ENCODE results near the gene MTA3. TPM values are rescaled to one million over a fixed set of nuclear protein-coding genes. Genes with fewer than 3 reads are reported as not detected.

MTA3 gene
- total RNA-seq, 1 experiment from 2014 or later, result 61.8 TPM

GRCh38 chr2:42648796-42649195, 80.4 kb downstream of the MTA3 start:
- Histone ChIP-seq H3K36me3 (peaks cover 18% of the 10 kb centered on the region; the same call in 1 of the 2 replicates), H3K9me3 (replicated peaks) (no peaks in the 10 kb centered on the region), H3K4me1 (peaks cover 2% of the 10 kb centered on the region; the same call in 1 of the 2 replicates), H3K4me3 (no peak overlapping the region), H3K27me3 (no peaks in the 10 kb centered on the region), H3K27ac (no peak overlapping the region)
- no peak for DNase-seq

GRCh38 chr2:42651057-42651456, 82.6 kb downstream of the MTA3 start:
- no peak overlapping the region for H3K4me3 ChIP-seq
- H3K4me1 ChIP-seq, result peaks cover 5% of the 10 kb centered on the region; the same call in 1 of the 2 replicates
- H3K9me3 ChIP-seq (replicated peaks), result no peaks in the 10 kb centered on the region
- H3K27me3 ChIP-seq, result no peaks in the 10 kb centered on the region
- H3K27ac ChIP-seq, result no peak overlapping the region
- 0 out of 2 replicates have a peak, but pooled peaks cover 8% of the 10 kb centered on the region for H3K36me3 ChIP-seq
- no peak for DNase-seq

GRCh38 chr2:42652086-42652485, 83.7 kb downstream of the MTA3 start:
- Histone ChIP-seq H3K4me1 (peaks cover 5% of the 10 kb centered on the region; the same call in 1 of the 2 replicates), H3K27ac (no peak overlapping the region)
- no peak for DNase-seq

GRCh38 chr2:42653039-42653438, 84.6 kb downstream of the MTA3 start:
- Histone ChIP-seq H3K36me3 (peaks cover 12% of the 10 kb centered on the region), H3K4me3 (no peak overlapping the region), H3K27me3 (no peaks in the 10 kb centered on the region), H3K27ac (no peak overlapping the region), H3K9me3 (replicated peaks) (no peaks in the 10 kb centered on the region), H3K4me1 (peaks cover 5% of the 10 kb centered on the region; the same call in 1 of the 2 replicates)
- no peak for DNase-seq

More at GRCh38 chr2:42652086-42652485, 83.7 kb downstream of the MTA3 start:
- Histone ChIP-seq H3K9me3 (replicated peaks) (no peaks in the 10 kb centered on the region), H3K36me3 (peaks cover 11% of the 10 kb centered on the region), H3K4me3 (no peak overlapping the region), H3K27me3 (no peaks in the 10 kb centered on the region)

GRCh38 chr2:42653908-42654445, 85.5 kb downstream of the MTA3 start:
- H3K36me3 ChIP-seq, result peaks cover 9% of the 10 kb centered on the region
- peaks cover 5% of the 10 kb centered on the region; the same call in 1 of the 2 replicates for H3K4me1 ChIP-seq
- H3K27me3 ChIP-seq, result no peaks in the 10 kb centered on the region
- no peak overlapping the region for H3K27ac ChIP-seq
- no peaks in the 10 kb centered on the region for H3K9me3 ChIP-seq (replicated peaks)
- no peak for DNase-seq
- no peak overlapping the region for H3K4me3 ChIP-seq

- Histone ChIP-seq H3K27ac (no peak overlapping the region), H3K4me3 (no peak overlapping the region), H3K27me3 (no peaks in the 10 kb centered on the region), H3K9me3 (replicated peaks) (no peaks in the 10 kb centered on the region), H3K36me3 (peaks cover 12% of the 10 kb centered on the region), H3K4me1 (peaks cover 5% of the 10 kb centered on the region; the same call in 1 of the 2 replicates)
- DNase-seq, result no peak
Observed at GRCh38 chr2:42658306-42658705, 89.9 kb downstream of the MTA3 start.

GRCh38 chr2:42659609-42660008, 91.2 kb downstream of the MTA3 start:
- Histone ChIP-seq H3K4me3 (no peak overlapping the region), H3K4me1 (no peaks in the 10 kb centered on the region), H3K27me3 (no peaks in the 10 kb centered on the region), H3K9me3 (replicated peaks) (no peaks in the 10 kb centered on the region), H3K36me3 (peaks cover 12% of the 10 kb centered on the region), H3K27ac (no peak overlapping the region)
- no peak for DNase-seq

- DNase-seq, result peak; percentile 87 to 96
- Histone ChIP-seq H3K4me3 (no peak overlapping the region), H3K27me3 (no peaks in the 10 kb centered on the region), H3K9me3 (replicated peaks) (no peaks in the 10 kb centered on the region), H3K27ac (no peak overlapping the region), H3K36me3 (peaks cover 4% of the 10 kb centered on the region), H3K4me1 (no peaks in the 10 kb centered on the region)
Observed at GRCh38 chr2:42663106-42663780, 94.8 kb downstream of the MTA3 start.

GRCh38 chr2:42663828-42664227, 95.4 kb downstream of the MTA3 start:
- Histone ChIP-seq H3K9me3 (replicated peaks) (no peaks in the 10 kb centered on the region), H3K36me3 (peaks cover 4% of the 10 kb centered on the region; the same call in 1 of the 2 replicates), H3K27me3 (no peaks in the 10 kb centered on the region), H3K4me3 (no peak overlapping the region), H3K27ac (no peak overlapping the region), H3K4me1 (no peaks in the 10 kb centered on the region)
- DNase-seq, result no peak

- Histone ChIP-seq H3K4me3 (no peak overlapping the region), H3K27me3 (no peaks in the 10 kb centered on the region), H3K4me1 (no peaks in the 10 kb centered on the region), H3K36me3 (peaks cover 2% of the 10 kb centered on the region; the same call in 1 of the 2 replicates), H3K9me3 (replicated peaks) (no peaks in the 10 kb centered on the region), H3K27ac (no peak overlapping the region)
- no peak for DNase-seq
Observed at GRCh38 chr2:42673989-42674579, 105.7 kb downstream of the MTA3 start.

- DNase-seq, result no peak
- Histone ChIP-seq H3K4me3 (no peak overlapping the region), H3K27me3 (no peaks in the 10 kb centered on the region), H3K36me3 (peaks cover 2% of the 10 kb centered on the region; the same call in 1 of the 2 replicates), H3K27ac (no peak overlapping the region), H3K4me1 (no peaks in the 10 kb centered on the region), H3K9me3 (replicated peaks) (no peaks in the 10 kb centered on the region)
Observed at GRCh38 chr2:42675815-42676214, 107.4 kb downstream of the MTA3 start.

GRCh38 chr2:42685303-42685702, 116.9 kb downstream of the MTA3 start:
- no peaks in the 10 kb centered on the region for H3K4me1 ChIP-seq
- H3K27me3 ChIP-seq, result no peaks in the 10 kb centered on the region
- H3K9me3 ChIP-seq (replicated peaks), result no peaks in the 10 kb centered on the region
- peaks cover 10% of the 10 kb centered on the region; the same call in 1 of the 2 replicates for H3K36me3 ChIP-seq
- no peak for DNase-seq
- no peak overlapping the region for H3K27ac ChIP-seq
- no peak overlapping the region for H3K4me3 ChIP-seq

GRCh38 chr2:42693013-42693615, 124.7 kb downstream of the MTA3 start:
- no peak for DNase-seq
- H3K9me3 ChIP-seq (replicated peaks), result no peaks in the 10 kb centered on the region
- peaks cover 10% of the 10 kb centered on the region for H3K36me3 ChIP-seq
- no peaks in the 10 kb centered on the region for H3K4me1 ChIP-seq
- H3K27me3 ChIP-seq, result no peaks in the 10 kb centered on the region
- no peak overlapping the region for H3K4me3 ChIP-seq
- H3K27ac ChIP-seq, result no peak overlapping the region

- DNase-seq, result no peak
- no peaks in the 10 kb centered on the region for H3K9me3 ChIP-seq (replicated peaks)
- H3K4me1 ChIP-seq, result no peaks in the 10 kb centered on the region
- H3K27ac ChIP-seq, result no peak overlapping the region
- no peak overlapping the region for H3K4me3 ChIP-seq
- H3K36me3 ChIP-seq, result peaks cover 10% of the 10 kb centered on the region
- no peaks in the 10 kb centered on the region for H3K27me3 ChIP-seq
Observed at GRCh38 chr2:42693688-42694479, 125.5 kb downstream of the MTA3 start.
